Calu3 (cell line): ENCODE data around the gene CD79A. TPM values are rescaled to one million over a fixed set of nuclear protein-coding genes. Genes with fewer than 3 reads are reported as not detected.

Experiments
- BruUV-seq: library from RNA; stranded (reverse); fragments of 400-500 nt; replicated peaks from 2 replicates; lab custom pipeline; 2021; lab: Mats Ljungman, UMichigan
- CTCF ChIA-PET: fragments of 300-600 bp; sonication (Branson Sonifier 250); formaldehyde crosslinking; loops from one replicate; lab custom pipeline; 2022; ENCODE audit warnings: antibody characterized with exemption; lab: Charles Lee
- DNase-seq: peaks from one replicate; pipeline ENCODE4 v3.0.0; 2022
- H3K27ac Mint-ChIP-seq: one replicate; pipeline ENCODE4 v1.8.0; 2022; ENCODE audit warnings: mixed read lengths; ENCODE audit not compliant: unreplicated experiment
- H3K27me3 Mint-ChIP-seq: one replicate; pipeline ENCODE4 v1.8.0; 2022; ENCODE audit warnings: mixed read lengths; ENCODE audit not compliant: unreplicated experiment
- H3K36me3 Mint-ChIP-seq: one replicate; pipeline ENCODE4 v1.8.0; 2022; ENCODE audit warnings: mild to moderate bottlenecking, moderate library complexity, mixed read lengths; ENCODE audit not compliant: insufficient read depth, unreplicated experiment
- H3K4me1 Mint-ChIP-seq: one replicate; pipeline ENCODE4 v1.8.0; 2022; ENCODE audit warnings: mild to moderate bottlenecking, low read depth, mixed read lengths; ENCODE audit not compliant: unreplicated experiment
- H3K4me3 Mint-ChIP-seq: one replicate; pipeline ENCODE4 v1.8.0; 2022; ENCODE audit warnings: mild to moderate bottlenecking, low read depth, moderate library complexity, mixed read lengths; ENCODE audit not compliant: unreplicated experiment
- H3K9me3 Mint-ChIP-seq: one replicate; pipeline ENCODE4 v1.8.0; 2022; ENCODE audit warnings: low read depth, mixed read lengths; ENCODE audit not compliant: unreplicated experiment
- CTCF ChIP-seq: fragments of 200-600 bp; IDR thresholded peaks from one replicate; pipeline ENCODE4 v1.8.0; 2022; ENCODE audit warnings: antibody characterized with exemption; ENCODE audit not compliant: unreplicated experiment
- intact Hi-C: fragments of 100-400 bp; cut with micrococcal nuclease; formaldehyde crosslinking; loops from one replicate; pipeline ENCODE4 v1.10.0; 2022; ENCODE audit not compliant: unreplicated experiment
- total RNA-seq: library from RNA; stranded (reverse); gene quantifications from 2 replicates; pipeline ENCODE4 v1.2.3, GENCODE V29; 2022

The CD79A gene
- total RNA-seq, 1 experiment from 2014 or later = 0.45 TPM

GRCh38 chr19:41868120-41868988, 8.7 kb upstream of the CD79A start:
- no TSS peak for BruUV-seq
- Mint-ChIP-seq H3K27me3 (no peaks in the 10 kb centered on the region), H3K9me3 (no peaks in the 10 kb centered on the region), H3K4me1 (peaks cover 48% of the 10 kb centered on the region), H3K27ac (peak overlapping the region; percentile 56), H3K36me3 (peaks cover 97% of the 10 kb centered on the region), H3K4me3 (no peak overlapping the region)
- DNase-seq = no peak
- intact Hi-C loops = no loop called here
- no peak for TF ChIP-seq CTCF
- CTCF ChIA-PET = no interaction called here

GRCh38 chr19:41868989-41869300, 8.1 kb upstream of the CD79A start:
- Mint-ChIP-seq H3K4me3 (no peak overlapping the region), H3K27ac (no peak overlapping the region), H3K27me3 (no peaks in the 10 kb centered on the region), H3K36me3 (peaks cover 96% of the 10 kb centered on the region), H3K4me1 (peaks cover 45% of the 10 kb centered on the region), H3K9me3 (no peaks in the 10 kb centered on the region)
- no peak for DNase-seq
- intact Hi-C loops = no loop called here
- CTCF ChIA-PET = no interaction called here
- BruUV-seq = no TSS peak
- no peak for TF ChIP-seq CTCF

GRCh38 chr19:41869374-41869955, 7.6 kb upstream of the CD79A start:
- Mint-ChIP-seq H3K4me1 (peaks cover 39% of the 10 kb centered on the region), H3K27ac (no peak overlapping the region)
- CTCF ChIA-PET = interaction anchor here (2.0 kb wide), 1 partner anchor 9 kb away, joined by 5 read pairs; the partner anchor contains the start of gene RPS19

GRCh38 chr19:41870401-41870873, 6.6 kb upstream of the CD79A start:
- no peak overlapping the region for H3K4me3 Mint-ChIP-seq
- BruUV-seq = no TSS peak
- H3K27me3 Mint-ChIP-seq = no peaks in the 10 kb centered on the region
- H3K27ac Mint-ChIP-seq = no peak overlapping the region
- TF ChIP-seq CTCF = no peak
- H3K4me1 Mint-ChIP-seq = peaks cover 36% of the 10 kb centered on the region
- CTCF ChIA-PET = interaction anchor here (0.6 to 2.0 kb wide), 3 partner anchors 10 to 222 kb away, joined by 3 to 7 read pairs (median 5); partner anchors contain the start of gene RPS19
- no peak for DNase-seq
- H3K36me3 Mint-ChIP-seq = peaks cover 81% of the 10 kb centered on the region
- H3K9me3 Mint-ChIP-seq = no peaks in the 10 kb centered on the region
- intact Hi-C loops = no loop called here

More at GRCh38 chr19:41869374-41869955, 7.6 kb upstream of the CD79A start:
- Mint-ChIP-seq H3K9me3 (no peaks in the 10 kb centered on the region), H3K36me3 (peaks cover 90% of the 10 kb centered on the region), H3K4me3 (no peak overlapping the region), H3K27me3 (no peaks in the 10 kb centered on the region)
- DNase-seq = no peak
- TF ChIP-seq CTCF = no peak
- BruUV-seq = no TSS peak
- intact Hi-C loops = no loop called here
